ELF-1 (cell line): ENCODE results near the gene OCA2.

Source experiments
- DNase-seq: peaks from one replicate; pipeline ENCODE4 v3.0.0-alpha.2; 2016; ENCODE audit warnings: low read depth, low spot score

The OCA2 gene

GRCh38 chr15:27820722-27821121 is 278.4 kb downstream of the OCA2 start:
- no peak for DNase-seq

DNA sequence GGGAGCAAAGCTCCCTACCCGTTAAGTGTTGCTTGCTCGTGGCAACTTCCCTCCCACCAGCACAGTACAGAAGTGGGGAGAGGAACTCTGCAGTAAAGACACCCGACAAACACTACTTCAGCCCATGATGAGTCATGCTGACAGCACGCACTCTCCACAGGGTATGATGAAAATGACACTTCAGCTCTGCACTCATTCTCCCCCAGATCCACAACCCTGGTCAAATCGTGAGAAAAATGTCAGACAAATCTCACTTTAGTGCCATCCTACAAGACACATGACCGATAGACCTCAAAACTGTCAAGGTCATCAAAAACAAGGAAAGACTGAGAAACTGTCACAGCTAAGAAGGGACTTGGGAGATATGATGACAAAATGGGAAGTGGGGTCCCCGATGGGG is 278.9 kb downstream of the OCA2 start:
- DNase-seq: no peak

GRCh38 chr15:27817258-27817657 is 281.9 kb downstream of the OCA2 start:
- no peak for DNase-seq

DNA sequence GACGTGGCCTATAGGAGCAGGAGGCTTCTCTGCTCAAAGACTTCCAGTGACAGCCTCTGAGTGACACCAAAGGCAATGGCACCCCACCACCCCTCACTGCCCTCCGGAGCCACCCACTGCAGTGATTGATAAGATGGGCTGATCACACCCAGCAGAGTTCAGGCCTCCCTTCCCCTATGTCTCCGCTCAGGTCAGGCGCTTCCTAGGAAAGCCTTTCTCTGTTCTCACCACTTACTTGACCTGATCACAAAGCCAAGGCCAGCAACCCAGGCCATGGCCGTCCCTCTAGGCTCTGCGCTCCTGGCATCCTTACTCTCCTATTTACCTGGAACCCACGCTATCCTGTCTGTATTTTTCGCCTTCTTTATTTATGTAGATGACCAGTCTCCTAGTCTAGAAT is 282.3 kb downstream of the OCA2 start:
- no peak for DNase-seq

DNA sequence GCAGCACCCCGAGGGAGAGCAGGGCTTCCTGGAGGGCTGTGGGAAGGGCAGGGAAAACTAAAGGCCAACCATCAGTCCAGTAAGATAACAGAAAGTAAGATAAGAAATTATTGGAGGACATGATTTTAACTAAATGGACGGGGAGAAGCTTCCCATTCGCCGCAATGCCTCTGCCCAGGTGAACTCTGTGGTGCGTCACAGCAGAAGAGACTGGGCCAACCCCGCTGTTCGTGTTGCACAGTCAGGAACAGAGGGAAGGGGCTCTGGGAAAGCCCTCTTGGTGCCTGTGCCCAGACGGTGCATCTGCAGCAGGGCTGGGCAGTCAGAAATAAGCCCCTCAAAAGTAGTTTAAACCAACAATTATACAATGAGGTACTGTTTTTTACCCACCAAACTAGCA is 284.1 kb downstream of the OCA2 start:
- no peak for DNase-seq

- no peak for DNase-seq
Observed at GRCh38 chr15:27813139-27813538, 286.0 kb downstream of the OCA2 start.

GRCh38 chr15:27808182-27808581 is 290.9 kb downstream of the OCA2 start:
- no peak for DNase-seq

DNA sequence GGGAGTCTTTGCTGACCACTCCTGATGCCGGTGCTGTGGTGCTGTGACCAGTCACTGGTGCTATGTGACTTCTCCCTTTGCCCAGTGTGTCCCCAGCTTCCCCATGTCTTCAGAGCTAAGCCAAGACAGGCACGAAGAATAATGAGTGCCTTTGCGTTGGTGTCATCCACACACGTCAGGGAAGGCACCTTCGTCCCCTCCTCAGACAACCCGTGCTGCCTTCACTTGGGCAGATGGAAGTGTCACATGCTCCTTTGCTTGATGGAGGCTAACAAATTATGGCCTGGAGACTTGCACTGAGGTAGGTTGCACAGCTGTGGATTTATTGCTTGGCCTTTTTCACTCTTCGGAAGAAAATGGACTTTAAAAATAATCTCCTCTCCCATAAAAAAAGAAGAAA is 291.8 kb downstream of the OCA2 start:
- DNase-seq: no peak

- no peak for DNase-seq
Observed at GRCh38 chr15:27806396-27806795, 292.7 kb downstream of the OCA2 start.

DNA sequence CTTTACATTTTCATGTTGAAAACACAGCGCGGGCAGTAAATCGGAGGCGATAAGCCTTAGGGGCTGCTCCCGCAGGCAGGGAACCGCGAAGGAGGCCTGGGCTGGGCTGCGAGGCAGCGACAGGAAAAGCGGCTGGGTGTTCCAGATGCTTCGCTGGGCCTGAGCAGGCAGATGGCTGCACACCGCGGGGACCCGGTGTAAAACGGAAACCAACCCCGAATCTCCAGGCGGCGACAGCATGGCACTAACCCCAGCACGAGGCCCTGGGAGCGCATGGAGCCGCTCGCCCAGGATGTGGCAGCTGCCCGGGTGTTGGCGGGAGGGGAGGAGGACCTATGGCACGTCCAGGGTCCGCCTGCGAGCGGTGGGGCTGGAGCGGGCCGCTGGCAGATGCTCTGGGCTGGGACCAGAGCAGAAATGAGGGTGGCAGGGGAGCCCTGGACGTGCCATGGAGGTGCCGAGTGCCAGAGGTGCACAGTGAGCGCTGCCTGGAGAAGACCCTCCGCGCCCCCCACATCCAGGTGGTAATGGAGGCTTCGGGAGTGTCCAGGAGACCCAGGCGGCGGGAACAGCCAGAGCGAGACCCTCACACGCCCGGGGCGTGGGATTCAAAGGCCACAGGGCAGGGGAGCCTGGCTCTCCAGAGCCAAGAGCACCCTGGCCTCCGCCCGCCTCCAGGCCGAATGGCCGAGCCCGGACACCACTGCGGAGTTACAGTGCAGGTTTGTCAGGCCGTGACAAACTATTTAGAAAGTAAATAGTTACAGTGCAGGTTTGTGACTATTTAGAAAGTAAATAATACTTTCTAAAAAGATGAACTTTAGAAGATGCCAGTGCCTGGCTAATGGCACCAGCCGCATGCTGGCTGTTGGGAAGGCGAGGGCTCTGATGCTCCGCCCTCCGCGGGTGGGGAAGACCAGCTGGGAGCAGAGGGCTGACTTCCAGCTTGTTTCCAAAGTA is 293.6 kb downstream of the OCA2 start:
- no peak for DNase-seq

- no peak for DNase-seq
Observed at GRCh38 chr15:27804569-27805260, 294.4 kb downstream of the OCA2 start.

DNA sequence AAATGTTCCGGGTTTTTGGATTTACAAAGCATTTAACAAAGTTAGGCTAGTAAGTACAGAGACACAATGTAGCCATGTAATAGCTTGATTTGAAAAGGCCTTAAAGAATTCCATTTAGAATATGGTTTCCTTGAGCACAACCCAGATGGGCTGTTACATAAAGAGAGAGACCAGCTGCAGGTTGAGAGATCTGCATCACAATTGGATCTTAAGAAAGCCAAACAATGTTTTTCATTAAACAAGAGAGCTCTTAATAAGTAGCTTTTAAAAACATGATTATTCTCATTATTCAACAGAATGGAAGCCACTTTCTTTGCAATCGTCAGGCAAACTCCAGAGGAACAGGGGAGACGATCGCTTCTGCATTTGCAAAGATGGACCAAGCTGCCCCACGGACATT is 300.3 kb downstream of the OCA2 start:
- no peak for DNase-seq

DNA sequence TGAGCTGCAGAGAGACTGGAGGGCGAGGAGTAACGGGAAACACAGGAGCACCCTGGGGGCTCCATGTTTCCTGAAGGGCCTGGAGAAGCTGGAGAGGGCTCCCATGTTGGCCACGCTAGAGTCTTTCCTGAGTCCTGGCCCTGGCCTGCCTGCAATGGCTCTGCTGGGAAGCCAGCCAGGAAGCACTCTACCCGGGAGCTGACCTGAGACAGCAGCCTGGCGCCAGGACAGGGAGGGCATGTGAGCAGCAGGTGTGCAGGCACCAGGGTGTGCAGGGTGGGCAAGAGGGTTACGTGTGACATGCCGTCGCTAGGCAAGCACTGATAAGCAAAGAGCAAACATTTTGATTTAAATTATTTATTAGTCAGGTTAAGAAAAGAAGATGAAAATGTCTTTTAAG is 301.4 kb downstream of the OCA2 start:
- DNase-seq: no peak

- DNase-seq: no peak
Observed at GRCh38 chr15:27796405-27797320, 302.5 kb downstream of the OCA2 start.

- DNase-seq: no peak
Observed at GRCh38 chr15:27792756-27793264, 306.3 kb downstream of the OCA2 start.

- no peak for DNase-seq
Observed at GRCh38 chr15:27790270-27790669, 308.8 kb downstream of the OCA2 start.

GRCh38 chr15:27787931-27788330 is 311.2 kb downstream of the OCA2 start:
- no peak for DNase-seq

DNA sequence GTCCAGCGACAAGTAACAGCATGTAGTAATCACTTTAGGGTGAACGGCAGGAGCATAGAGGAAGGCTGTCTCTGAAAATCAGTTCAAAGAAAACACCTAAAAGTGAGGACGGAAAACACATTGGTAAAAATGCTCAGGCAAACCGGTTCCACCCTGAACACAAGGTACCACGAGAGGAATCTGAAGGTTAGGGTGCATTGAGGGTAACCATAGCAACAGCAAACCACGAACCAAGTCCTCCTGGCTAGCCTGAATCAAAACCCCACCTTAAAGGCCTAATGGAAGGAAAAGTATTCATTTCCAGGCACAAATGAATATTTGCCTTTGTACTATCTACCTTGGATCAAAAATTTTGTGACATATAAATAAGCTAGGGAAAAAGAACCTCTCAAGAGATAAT is 315.0 kb downstream of the OCA2 start:
- DNase-seq: no peak

- DNase-seq: no peak
Observed at GRCh38 chr15:27783678-27784077, 315.4 kb downstream of the OCA2 start.

DNA sequence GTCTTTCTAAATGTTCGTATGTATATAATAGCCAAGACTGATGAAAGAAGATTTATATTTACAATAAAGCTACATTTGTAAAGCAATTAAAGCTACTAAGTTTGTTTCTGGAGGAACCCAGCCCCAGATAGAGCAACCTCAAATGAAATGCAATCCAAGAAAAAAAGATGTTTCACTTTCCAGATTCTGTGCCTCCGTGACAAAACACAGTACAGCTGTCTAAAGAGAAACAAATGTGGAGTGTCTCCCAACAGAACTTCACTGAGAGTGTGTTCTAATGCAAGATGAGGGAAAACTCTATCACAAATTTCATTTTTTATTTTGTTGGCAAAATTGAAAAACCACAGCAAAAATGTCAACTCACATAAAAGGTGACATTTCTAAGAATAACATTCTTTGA is 317.0 kb downstream of the OCA2 start:
- no peak for DNase-seq

DNA sequence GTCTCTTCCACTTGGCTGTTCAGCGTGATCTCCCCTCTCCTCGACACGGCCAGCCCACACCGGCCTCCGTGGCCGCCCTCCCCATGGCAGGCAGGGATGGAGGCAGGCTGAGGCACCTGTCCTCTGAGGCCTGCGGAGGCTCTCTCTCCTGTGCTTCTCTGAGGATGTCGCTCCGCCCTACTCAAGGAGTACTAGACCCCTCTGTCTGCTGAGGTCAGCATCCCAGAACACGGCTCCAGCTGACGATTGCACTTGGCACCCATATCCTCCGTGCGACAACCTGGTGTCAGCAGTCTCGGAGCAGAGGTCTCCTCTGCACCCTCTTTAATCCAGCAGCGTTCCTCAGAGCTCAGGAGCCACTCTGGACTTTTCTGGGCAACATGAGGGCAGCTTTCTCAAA is 322.6 kb downstream of the OCA2 start:
- no peak for DNase-seq

DNA sequence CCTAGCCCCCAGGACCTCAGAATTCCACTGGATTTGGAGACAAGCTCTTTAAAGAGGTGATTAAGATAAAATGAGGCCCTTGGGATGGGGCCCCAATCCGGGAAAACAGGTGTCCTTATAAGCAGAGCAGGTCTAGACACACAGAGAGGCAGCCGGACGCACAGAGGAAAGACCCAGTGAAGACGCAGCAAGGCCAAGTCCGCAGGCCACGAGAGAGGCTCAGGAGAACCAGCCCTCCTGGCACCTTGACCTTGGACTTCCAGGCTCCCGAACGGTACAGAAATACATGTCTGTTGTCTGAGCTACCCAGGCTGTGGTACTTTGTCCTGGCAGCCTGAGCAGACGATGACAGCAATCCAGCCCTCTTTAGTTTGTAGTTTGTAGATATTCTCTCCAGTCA is 324.5 kb downstream of the OCA2 start:
- no peak for DNase-seq
